Stimulated activated CD8-positive, alpha-beta memory T cell treated with anti-CD3 and anti-CD28 coated beads, Interleukin-4, amount 100 ng/mL, for 48 hours (primary cell): ENCODE measurements around the gene TEDC1.

Experiments
- DNase-seq: peaks from one replicate; pipeline ENCODE4 v3.0.0-alpha.2; 2020

Gene TEDC1

GRCh38 chr14:105475269-105476096 lies 15.6 kb upstream of the TEDC1 start:
- peak; percentile 32 for DNase-seq

GRCh38 chr14:105476097-105476830 lies 14.8 kb upstream of the TEDC1 start:
- DNase-seq, result no peak

- peak; percentile 28 for DNase-seq
Observed at GRCh38 chr14:105476831-105477659, 14.0 kb upstream of the TEDC1 start.

- DNase-seq, result peak; percentile 37
Observed at GRCh38 chr14:105477660-105478397, 13.2 kb upstream of the TEDC1 start.

- no peak for DNase-seq
Observed at GRCh38 chr14:105478398-105479251, 12.4 kb upstream of the TEDC1 start.

GRCh38 chr14:105479431-105480158 lies 11.5 kb upstream of the TEDC1 start:
- DNase-seq, result no peak

GRCh38 chr14:105480199-105480746 lies 10.8 kb upstream of the TEDC1 start:
- DNase-seq, result no peak

GRCh38 chr14:105480807-105481801 lies 9.9 kb upstream of the TEDC1 start:
- DNase-seq, result peak; percentile 96

GRCh38 chr14:105481886-105482457 lies 9.1 kb upstream of the TEDC1 start:
- peak; percentile 92 for DNase-seq

- no peak for DNase-seq
Observed at GRCh38 chr14:105482486-105483110, 8.4 kb upstream of the TEDC1 start.

GRCh38 chr14:105483300-105484068 lies 7.6 kb upstream of the TEDC1 start:
- DNase-seq, result no peak

GRCh38 chr14:105484069-105484996 lies 6.7 kb upstream of the TEDC1 start:
- DNase-seq, result peak; percentile 50

GRCh38 chr14:105484997-105485393 lies 6.1 kb upstream of the TEDC1 start:
- no peak for DNase-seq

GRCh38 chr14:105485739-105486162 lies 5.3 kb upstream of the TEDC1 start:
- DNase-seq, result peak; percentile 67

- no peak for DNase-seq
Observed at GRCh38 chr14:105486163-105486973, 4.7 kb upstream of the TEDC1 start, which contains the start of gene CRIP1. TSS of gene CRIP1 (plus strand) at chr14:105486886. CDS start at chr14:105487260, 374 bp downstream.
